Measurements from ENCODE around the gene ZFAND3. TPM values are rescaled to one million over a fixed set of nuclear protein-coding genes. Genes with fewer than 3 reads are reported as not detected.

ZFAND3 gene
- total and polyA plus RNA-seq, 9 donors: 16.6 to 220 (median 51.9) TPM

GRCh38 chr6:37979392-37980221, 160.1 kb downstream of the ZFAND3 start:
- intact Hi-C loops (cut with DNase I): no loop called here

GRCh38 chr6:37980222-37980595, 160.7 kb downstream of the ZFAND3 start:
- Histone ChIP-seq H3K9me3 (no peaks in the 10 kb centered on the region), H3K36me3 (no peaks in the 10 kb centered on the region), H3K27ac (no peak overlapping the region), H3K4me3 (no peak overlapping the region), H3K27me3 (no peaks in the 10 kb centered on the region), H3K4me1 (ENCODE audit: insufficient read depth) (peaks cover 9% of the 10 kb centered on the region)
- DNase-seq: no peak
- no peak for TF ChIP-seq CTCF (IDR thresholded peaks at IDR 0.05)
- no peak for TF ChIP-seq POLR2A (IDR thresholded peaks at IDR 0.05)
- TF ChIP-seq EP300 (IDR thresholded peaks at IDR 0.05): no peak
- 48 to 76% (median 67%) methylated on average over 1 of the region's 1 CpG for WGBS, 3 donors
- intact Hi-C loops (cut with DNase I): no loop called here

More at GRCh38 chr6:37979392-37980221, 160.1 kb downstream of the ZFAND3 start:
- WGBS, 3 donors: 69 to 88% (median 76%) methylated on average over 5 of the region's 5 CpGs
- no peak overlapping the region for H3K4me3 ChIP-seq
- no peak for DNase-seq
- H3K27me3 ChIP-seq: no peaks in the 10 kb centered on the region
- TF ChIP-seq EP300 (IDR thresholded peaks at IDR 0.05) (no peak), POLR2A (IDR thresholded peaks at IDR 0.05) (no peak), CTCF (IDR thresholded peaks at IDR 0.05) (no peak)
- H3K27ac ChIP-seq: no peak overlapping the region
- H3K9me3 ChIP-seq: no peaks in the 10 kb centered on the region
- H3K4me1 ChIP-seq (ENCODE audit: insufficient read depth): peaks cover 9% of the 10 kb centered on the region
- no peaks in the 10 kb centered on the region for H3K36me3 ChIP-seq

GRCh38 chr6:37981626-37982025, 162.1 kb downstream of the ZFAND3 start:
- Histone ChIP-seq H3K4me3 (no peak overlapping the region), H3K4me1 (ENCODE audit: insufficient read depth) (peaks cover 12% of the 10 kb centered on the region)
- no peak for DNase-seq

GRCh38 chr6:37982317-37982716, 162.8 kb downstream of the ZFAND3 start:
- no peaks in the 10 kb centered on the region for H3K36me3 ChIP-seq
- no peaks in the 10 kb centered on the region for H3K9me3 ChIP-seq
- intact Hi-C loops (cut with DNase I): no loop called here
- no peak for TF ChIP-seq CTCF (IDR thresholded peaks at IDR 0.05)
- TF ChIP-seq POLR2A (IDR thresholded peaks at IDR 0.05): no peak
- no peak for TF ChIP-seq EP300 (IDR thresholded peaks at IDR 0.05)
- 84 to 95% (median 92%) methylated on average over 3 of the region's 3 CpGs for WGBS, 3 donors
- H3K27ac ChIP-seq: no peak overlapping the region
- DNase-seq: no peak
- H3K4me3 ChIP-seq: no peak overlapping the region
- no peaks in the 10 kb centered on the region for H3K27me3 ChIP-seq
- H3K4me1 ChIP-seq (ENCODE audit: insufficient read depth): peaks cover 12% of the 10 kb centered on the region

More at GRCh38 chr6:37981626-37982025, 162.1 kb downstream of the ZFAND3 start:
- no peak for TF ChIP-seq CTCF (IDR thresholded peaks at IDR 0.05)
- TF ChIP-seq EP300 (IDR thresholded peaks at IDR 0.05): no peak
- no peak for TF ChIP-seq POLR2A (IDR thresholded peaks at IDR 0.05)
- Histone ChIP-seq H3K27ac (no peak overlapping the region), H3K36me3 (no peaks in the 10 kb centered on the region), H3K27me3 (no peaks in the 10 kb centered on the region), H3K9me3 (no peaks in the 10 kb centered on the region)
- WGBS, 3 donors: 61 to 79% (median 67%) methylated on average over 2 of the region's 2 CpGs
- intact Hi-C loops (cut with DNase I): no loop called here
